ENCODE measurements around the gene MAN1A1. TPM values are rescaled to one million over a fixed set of nuclear protein-coding genes. Genes with fewer than 3 reads are reported as not detected.

MAN1A1 gene
- polyA plus RNA-seq, 1 donor (not counting 4 experiments of a cell fraction or from before 2014, with no cell fraction given) = 20.2 TPM

DNA sequence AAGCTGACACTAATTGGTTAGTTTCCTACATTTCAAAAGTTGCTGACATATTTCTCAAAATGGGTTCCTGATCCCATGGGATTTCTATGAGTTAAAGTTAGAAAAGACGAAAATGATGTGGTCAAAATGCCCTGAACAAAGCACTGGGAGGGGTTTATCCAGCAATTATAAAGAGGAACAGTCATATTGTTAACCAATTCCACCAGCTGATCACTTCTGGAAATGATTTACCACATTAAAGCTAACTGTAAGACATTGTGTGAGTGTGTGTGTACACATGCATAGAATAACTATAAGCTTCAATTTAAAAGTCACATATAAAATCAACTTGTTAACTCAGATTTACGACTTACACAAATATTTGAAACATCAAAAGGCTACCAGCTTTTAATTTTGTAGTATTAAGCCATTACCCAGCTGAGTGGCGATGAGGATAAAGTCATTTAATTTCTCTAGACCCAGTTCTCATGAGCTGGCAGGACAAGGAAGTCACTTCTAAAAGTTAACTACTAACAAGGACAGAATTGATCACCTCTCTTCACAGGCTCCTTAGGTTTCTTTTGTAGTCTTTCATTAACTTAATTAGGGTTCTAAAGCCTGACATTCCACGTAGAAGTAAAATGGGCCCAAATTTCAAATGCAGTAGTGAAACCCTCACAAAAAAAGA lies 40.4 kb downstream of the MAN1A1 start:
- dilution Hi-C loops (cut with MboI; ENCODE audit: extremely low pct_ligation_motif_present, low sequenced_read_pairs) = no loop called here
- Histone ChIP-seq H3K4me3 (ENCODE audit: control insufficient read depth in 2 of 3, extremely low read depth in 1 of 3, insufficient read depth in 2 of 3, low read depth in 1 of 3, low read length in 3 of 3) (no peak overlapping the region), H3K9me1 (ENCODE audit: control insufficient read depth, extremely low read depth, insufficient read depth, low read length) (no peaks in the 10 kb centered on the region), H3K27me3 (ENCODE audit: control insufficient read depth, extremely low read depth, insufficient read depth, low read length) (no peaks in the 10 kb centered on the region), H3K4me1 (ENCODE audit: control insufficient read depth, extremely low read depth, insufficient read depth, low read length) (peaks cover 5% of the 10 kb centered on the region), H3K27ac (ENCODE audit: control insufficient read depth, insufficient read depth, low read length) (no peak overlapping the region), H3K9ac (ENCODE audit: control insufficient read depth, extremely low read depth, insufficient read depth, low read length) (no peak overlapping the region), H4K20me1 (ENCODE audit: control insufficient read depth, extremely low read depth, insufficient read depth, low read length) (no peaks in the 10 kb centered on the region), H3K79me2 (ENCODE audit: control insufficient read depth, insufficient read depth, low read length) (no peaks in the 10 kb centered on the region), H3K4me2 (ENCODE audit: control insufficient read depth, extremely low read depth, insufficient read depth, low read depth, low read length) (no peak overlapping the region), H2AFZ (ENCODE audit: control insufficient read depth, low read length) (no peak overlapping the region), H3K36me3 (ENCODE audit: control insufficient read depth in 2 of 2, extremely low read depth in 1 of 2, insufficient read depth in 2 of 2, low read length in 2 of 2) (peaks cover 0 to 2% of the 10 kb centered on the region in 2 experiments), H3K9me3 (ENCODE audit: control insufficient read depth, low read depth, low read length) (no peaks in the 10 kb centered on the region)
- no peak for TF ChIP-seq EZH2 (IDR thresholded peaks at IDR 0.05; ENCODE audit: low read length)
- no peak for TF ChIP-seq CTCF (optimal IDR thresholded peaks at IDR 0.05 in 1 of 3, IDR thresholded peaks at IDR 0.05 in 1 of 3, conservative IDR thresholded peaks at IDR 0.05 in 1 of 3; ENCODE audit: extremely low read depth in 1 of 3, insufficient read depth in 2 of 3, low read length in 3 of 3)
- DNase-seq (ENCODE audit: low read depth, low spot score) = no peak
- no peak for FAIRE-seq

- Histone ChIP-seq H3K9ac (ENCODE audit: control insufficient read depth, extremely low read depth, insufficient read depth, low read length) (no peak overlapping the region), H3K36me3 (ENCODE audit: control insufficient read depth in 2 of 2, extremely low read depth in 1 of 2, insufficient read depth in 2 of 2, low read length in 2 of 2) (peaks cover 0 to 2% of the 10 kb centered on the region in 2 experiments), H2AFZ (ENCODE audit: control insufficient read depth, low read length) (no peak overlapping the region), H4K20me1 (ENCODE audit: control insufficient read depth, extremely low read depth, insufficient read depth, low read length) (no peaks in the 10 kb centered on the region), H3K4me1 (ENCODE audit: control insufficient read depth, extremely low read depth, insufficient read depth, low read length) (peaks cover 5% of the 10 kb centered on the region), H3K9me3 (ENCODE audit: control insufficient read depth, low read depth, low read length) (no peaks in the 10 kb centered on the region), H3K4me2 (ENCODE audit: control insufficient read depth, extremely low read depth, insufficient read depth, low read depth, low read length) (no peak overlapping the region), H3K27me3 (ENCODE audit: control insufficient read depth, extremely low read depth, insufficient read depth, low read length) (no peaks in the 10 kb centered on the region), H3K9me1 (ENCODE audit: control insufficient read depth, extremely low read depth, insufficient read depth, low read length) (no peaks in the 10 kb centered on the region), H3K4me3 (ENCODE audit: control insufficient read depth in 2 of 3, extremely low read depth in 1 of 3, insufficient read depth in 2 of 3, low read depth in 1 of 3, low read length in 3 of 3) (no peak overlapping the region), H3K27ac (ENCODE audit: control insufficient read depth, insufficient read depth, low read length) (peak overlapping the region; percentile 7), H3K79me2 (ENCODE audit: control insufficient read depth, insufficient read depth, low read length) (no peaks in the 10 kb centered on the region)
- FAIRE-seq (peak; percentile 83), DNase-seq (ENCODE audit: low read depth, low spot score) (peak; percentile 33)
- dilution Hi-C loops (cut with MboI; ENCODE audit: extremely low pct_ligation_motif_present, low sequenced_read_pairs) = no loop called here
- no peak for TF ChIP-seq EZH2 (IDR thresholded peaks at IDR 0.05; ENCODE audit: low read length)
- no peak for TF ChIP-seq CTCF (optimal IDR thresholded peaks at IDR 0.05 in 1 of 3, IDR thresholded peaks at IDR 0.05 in 1 of 3, conservative IDR thresholded peaks at IDR 0.05 in 1 of 3; ENCODE audit: extremely low read depth in 1 of 3, insufficient read depth in 2 of 3, low read length in 3 of 3)
Measured at GRCh38 chr6:119308048-119308570, 41.5 kb downstream of the MAN1A1 start.

Measured in keratinocyte (primary cell).